ENCODE measurements around the gene FOXD2.

Gene FOXD2

GRCh38 chr1:47435506-47436303, 2.1 kb upstream of the FOXD2 start:
- Histone ChIP-seq H3K14ac (ENCODE audit: low read length) (no peak overlapping the region), H4K12ac (ENCODE audit: low read depth, low read length) (no peak overlapping the region), H3K9me3 (ENCODE audit: insufficient read depth, low read depth, low read length) (peaks cover 4% of the 10 kb centered on the region), H3K9ac (ENCODE audit: low read length) (no peak overlapping the region), H3K18ac (ENCODE audit: low read length) (no peak overlapping the region), H3K4me1 (ENCODE audit: control insufficient read depth in 1 of 2, insufficient read depth in 2 of 2, low read length in 2 of 2) (peaks cover 10 to 19% of the 10 kb centered on the region in 2 experiments), H2AFZ (ENCODE audit: insufficient read depth, low read length, poor library complexity) (no peak overlapping the region), H3K79me2 (ENCODE audit: control insufficient read depth, insufficient read depth, low read length, poor library complexity) (no peaks in the 10 kb centered on the region), H2BK5ac (ENCODE audit: low read depth, low read length, poor library complexity) (no peak overlapping the region), H2AK5ac (ENCODE audit: low read length) (no peak overlapping the region), H3K27ac (ENCODE audit: low read depth, low read length) (no peak overlapping the region), H3K27me3 (ENCODE audit: insufficient read depth, low read length) (peaks cover 79% of the 10 kb centered on the region), H3K4me3 (ENCODE audit: low read depth, low read length) (no peak overlapping the region), H3K36me3 (ENCODE audit: control insufficient read depth in 1 of 2, insufficient read depth in 2 of 2, low read length in 2 of 2) (no peaks in the 10 kb centered on the region), H2BK120ac (ENCODE audit: insufficient read depth, low read length, poor library complexity) (no peak overlapping the region), H3K4me2 (ENCODE audit: low read length) (no peak overlapping the region), H3K23ac (ENCODE audit: low read length) (no peak overlapping the region), H4K8ac (ENCODE audit: low read depth, low read length) (no peak overlapping the region), H4K91ac (ENCODE audit: low read depth, low read length) (no peak overlapping the region), H3K4ac (ENCODE audit: low read depth, low read length) (no peak overlapping the region), H2BK12ac (ENCODE audit: low read length) (no peak overlapping the region), H3K79me1 (ENCODE audit: low read length) (no peaks in the 10 kb centered on the region)
- DNase-seq: no peak
- WGBS (ENCODE audit: extremely low coverage, insufficient coverage, insufficient read length): no CpG with 5 or more reads among the region's 6 CpGs

- H3K4ac ChIP-seq (ENCODE audit: low read depth, low read length): no peak overlapping the region
- H2BK120ac ChIP-seq (ENCODE audit: insufficient read depth, low read length, poor library complexity): no peak overlapping the region
- H2AK5ac ChIP-seq (ENCODE audit: low read length): no peak overlapping the region
- no peak overlapping the region for H3K14ac ChIP-seq (ENCODE audit: low read length)
- no peak overlapping the region for H4K91ac ChIP-seq (ENCODE audit: low read depth, low read length)
- H2BK12ac ChIP-seq (ENCODE audit: low read length): no peak overlapping the region
- no peak overlapping the region for H2AFZ ChIP-seq (ENCODE audit: insufficient read depth, low read length, poor library complexity)
- H3K23ac ChIP-seq (ENCODE audit: low read length): no peak overlapping the region
- H3K27ac ChIP-seq (ENCODE audit: low read depth, low read length): no peak overlapping the region
- peak overlapping the region; percentile 94 for H3K4me2 ChIP-seq (ENCODE audit: low read length)
- no peak overlapping the region for H3K4me3 ChIP-seq (ENCODE audit: low read depth, low read length)
- H3K9me3 ChIP-seq (ENCODE audit: insufficient read depth, low read depth, low read length): peaks cover 4% of the 10 kb centered on the region
- H3K9ac ChIP-seq (ENCODE audit: low read length): no peak overlapping the region
- WGBS (ENCODE audit: extremely low coverage, insufficient coverage, insufficient read length): no CpG with 5 or more reads among the region's 23 CpGs
- no peaks in the 10 kb centered on the region for H3K36me3 ChIP-seq (ENCODE audit: control insufficient read depth in 1 of 2, insufficient read depth in 2 of 2, low read length in 2 of 2)
- no peak overlapping the region for H4K8ac ChIP-seq (ENCODE audit: low read depth, low read length)
- no peak overlapping the region for H3K18ac ChIP-seq (ENCODE audit: low read length)
- no peak overlapping the region for H2BK5ac ChIP-seq (ENCODE audit: low read depth, low read length, poor library complexity)
- H3K79me1 ChIP-seq (ENCODE audit: low read length): no peaks in the 10 kb centered on the region
- DNase-seq: peak; percentile 48 to 69
- peaks cover 86% of the 10 kb centered on the region for H3K27me3 ChIP-seq (ENCODE audit: insufficient read depth, low read length)
- no peak overlapping the region for H4K12ac ChIP-seq (ENCODE audit: low read depth, low read length)
- H3K4me1 ChIP-seq (ENCODE audit: control insufficient read depth in 1 of 2, insufficient read depth in 2 of 2, low read length in 2 of 2): peaks cover 10 to 19% of the 10 kb centered on the region in 2 experiments
- H3K79me2 ChIP-seq (ENCODE audit: control insufficient read depth, insufficient read depth, low read length, poor library complexity): no peaks in the 10 kb centered on the region
These were observed 1.4 kb upstream of the FOXD2 start for GRCh38 chr1:47436304-47436978.

- H3K79me1 ChIP-seq (ENCODE audit: low read length): no peaks in the 10 kb centered on the region
- no CpG with 5 or more reads among the region's 46 CpGs for WGBS (ENCODE audit: extremely low coverage, insufficient coverage, insufficient read length)
These were observed 831 bp upstream of the FOXD2 start for GRCh38 chr1:47436979-47437446.

GRCh38 chr1:47438165-47439016, 547 bp downstream of the FOXD2 start:
- H4K91ac ChIP-seq (ENCODE audit: low read depth, low read length): no peak overlapping the region
- no CpG with 5 or more reads among the region's 117 CpGs for WGBS (ENCODE audit: extremely low coverage, insufficient coverage, insufficient read length)
- peak overlapping the region; percentile 94 for H3K4me2 ChIP-seq (ENCODE audit: low read length)
- no peak overlapping the region for H3K9ac ChIP-seq (ENCODE audit: low read length)
- H3K27ac ChIP-seq (ENCODE audit: low read depth, low read length): no peak overlapping the region
- H2BK5ac ChIP-seq (ENCODE audit: low read depth, low read length, poor library complexity): no peak overlapping the region
- H3K79me2 ChIP-seq (ENCODE audit: control insufficient read depth, insufficient read depth, low read length, poor library complexity): no peaks in the 10 kb centered on the region
- H2AK5ac ChIP-seq (ENCODE audit: low read length): no peak overlapping the region
- no peak overlapping the region for H2BK120ac ChIP-seq (ENCODE audit: insufficient read depth, low read length, poor library complexity)
- peaks cover 10 to 16% of the 10 kb centered on the region in 2 experiments for H3K4me1 ChIP-seq (ENCODE audit: control insufficient read depth in 1 of 2, insufficient read depth in 2 of 2, low read length in 2 of 2)
- DNase-seq: no peak
- H3K9me3 ChIP-seq (ENCODE audit: insufficient read depth, low read depth, low read length): peaks cover 4% of the 10 kb centered on the region
- no peak overlapping the region for H3K4ac ChIP-seq (ENCODE audit: low read depth, low read length)
- no peak overlapping the region for H2BK12ac ChIP-seq (ENCODE audit: low read length)
- H3K27me3 ChIP-seq (ENCODE audit: insufficient read depth, low read length): peaks cover 93% of the 10 kb centered on the region
- H3K18ac ChIP-seq (ENCODE audit: low read length): no peak overlapping the region
- H3K79me1 ChIP-seq (ENCODE audit: low read length): no peaks in the 10 kb centered on the region
- no peaks in the 10 kb centered on the region for H3K36me3 ChIP-seq (ENCODE audit: control insufficient read depth in 1 of 2, insufficient read depth in 2 of 2, low read length in 2 of 2)
- H4K8ac ChIP-seq (ENCODE audit: low read depth, low read length): no peak overlapping the region
- H3K4me3 ChIP-seq (ENCODE audit: low read depth, low read length): peak overlapping the region; percentile 11
- H3K23ac ChIP-seq (ENCODE audit: low read length): no peak overlapping the region
- H2AFZ ChIP-seq (ENCODE audit: insufficient read depth, low read length, poor library complexity): no peak overlapping the region
- H4K12ac ChIP-seq (ENCODE audit: low read depth, low read length): no peak overlapping the region
- no peak overlapping the region for H3K14ac ChIP-seq (ENCODE audit: low read length)

More at GRCh38 chr1:47436979-47437446, 831 bp upstream of the FOXD2 start:
- H3K36me3 ChIP-seq (ENCODE audit: control insufficient read depth in 1 of 2, insufficient read depth in 2 of 2, low read length in 2 of 2): no peaks in the 10 kb centered on the region
- H3K9me3 ChIP-seq (ENCODE audit: insufficient read depth, low read depth, low read length): peaks cover 4% of the 10 kb centered on the region
- H4K12ac ChIP-seq (ENCODE audit: low read depth, low read length): no peak overlapping the region
- peak overlapping the region; percentile 32 for H2AFZ ChIP-seq (ENCODE audit: insufficient read depth, low read length, poor library complexity)
- peaks cover 92% of the 10 kb centered on the region for H3K27me3 ChIP-seq (ENCODE audit: insufficient read depth, low read length)
- H3K4me3 ChIP-seq (ENCODE audit: low read depth, low read length): peak overlapping the region; percentile 76
- no peak overlapping the region for H3K23ac ChIP-seq (ENCODE audit: low read length)
- no peak overlapping the region for H3K4ac ChIP-seq (ENCODE audit: low read depth, low read length)
- H3K27ac ChIP-seq (ENCODE audit: low read depth, low read length): no peak overlapping the region
- H2BK5ac ChIP-seq (ENCODE audit: low read depth, low read length, poor library complexity): no peak overlapping the region
- no peak overlapping the region for H3K14ac ChIP-seq (ENCODE audit: low read length)
- peaks cover 10 to 19% of the 10 kb centered on the region in 2 experiments for H3K4me1 ChIP-seq (ENCODE audit: control insufficient read depth in 1 of 2, insufficient read depth in 2 of 2, low read length in 2 of 2)
- H2BK120ac ChIP-seq (ENCODE audit: insufficient read depth, low read length, poor library complexity): no peak overlapping the region
- no peak overlapping the region for H3K18ac ChIP-seq (ENCODE audit: low read length)
- DNase-seq: peak in 1 of 2 donors; percentile 17
- H3K4me2 ChIP-seq (ENCODE audit: low read length): peak overlapping the region; percentile 94
- no peaks in the 10 kb centered on the region for H3K79me2 ChIP-seq (ENCODE audit: control insufficient read depth, insufficient read depth, low read length, poor library complexity)
- H2BK12ac ChIP-seq (ENCODE audit: low read length): no peak overlapping the region
- H3K9ac ChIP-seq (ENCODE audit: low read length): no peak overlapping the region
- no peak overlapping the region for H2AK5ac ChIP-seq (ENCODE audit: low read length)
- peak overlapping the region; percentile 26 for H4K8ac ChIP-seq (ENCODE audit: low read depth, low read length)
- H4K91ac ChIP-seq (ENCODE audit: low read depth, low read length): no peak overlapping the region

Measured in trophoblast cell (in vitro differentiated cells and primary cell).